Activated CD4-positive, alpha-beta T cell treated with anti-CD3 and anti-CD28 coated beads, Interleukin-2, amount 10 ng/mL, durations not matched to agents 24 days and 14 days (primary cell): Measurements from ENCODE around the gene PLCXD1. TPM values are rescaled to one million over a fixed set of nuclear protein-coding genes. Genes with fewer than 3 reads are reported as not detected.
"Not testable (repeated sequence)": the region's sequence is repeated elsewhere in the genome, so short reads cannot be mapped to it uniquely, and the experiment has no call there.

Source experiments
- DNase-seq: peaks from one replicate; pipeline ENCODE4 v3.0.0; 2022
- H3K27ac Mint-ChIP-seq: one replicate; pipeline ENCODE4 v1.8.0; 2022; ENCODE audit warnings: mild to moderate bottlenecking, mixed read lengths
- H3K27me3 Mint-ChIP-seq: one replicate; pipeline ENCODE4 v1.8.0; 2022; ENCODE audit warnings: mixed read lengths
- H3K36me3 Mint-ChIP-seq: one replicate; pipeline ENCODE4 v1.8.0; 2022; ENCODE audit warnings: low read depth, mild to moderate bottlenecking, mixed read lengths
- H3K4me1 Mint-ChIP-seq: one replicate; pipeline ENCODE4 v1.8.0; 2021; ENCODE audit warnings: mixed read lengths
- H3K4me3 Mint-ChIP-seq: one replicate; pipeline ENCODE4 v1.8.0; 2022; ENCODE audit warnings: mild to moderate bottlenecking, moderate library complexity, mixed read lengths
- H3K9me3 Mint-ChIP-seq: one replicate; pipeline ENCODE4 v1.8.0; 2021; ENCODE audit warnings: mixed read lengths
- intact Hi-C: fragments of 100-400 bp; cut with micrococcal nuclease; formaldehyde crosslinking; loops from one replicate; pipeline ENCODE4 v1.15.1; 2023
- total RNA-seq: library from RNA; stranded (reverse); gene quantifications from 2 replicates; pipeline ENCODE4 v1.2.3, GENCODE V29; 2022

PLCXD1 gene
- total RNA-seq, 1 donor from 2014 or later = 68.7 TPM

GRCh38 chrX:347351-348117, 66.4 kb downstream of the PLCXD1 start:
- H3K9me3 Mint-ChIP-seq = no peaks in the 10 kb centered on the region
- H3K36me3 Mint-ChIP-seq = peaks cover 17% of the 10 kb centered on the region
- no peak overlapping the region for H3K27ac Mint-ChIP-seq
- no peaks in the 10 kb centered on the region for H3K27me3 Mint-ChIP-seq
- no peaks in the 10 kb centered on the region for H3K4me1 Mint-ChIP-seq
- H3K4me3 Mint-ChIP-seq = no peak overlapping the region
- intact Hi-C loops = no loop called here
- no peak for DNase-seq

GRCh38 chrX:348461-349117, 67.4 kb downstream of the PLCXD1 start:
- Mint-ChIP-seq H3K27ac (no peak overlapping the region), H3K9me3 (no peaks in the 10 kb centered on the region), H3K4me3 (no peak overlapping the region), H3K27me3 (no peaks in the 10 kb centered on the region), H3K36me3 (peaks cover 17% of the 10 kb centered on the region), H3K4me1 (no peaks in the 10 kb centered on the region)
- DNase-seq = no peak
- intact Hi-C loops = no loop called here

DNA sequence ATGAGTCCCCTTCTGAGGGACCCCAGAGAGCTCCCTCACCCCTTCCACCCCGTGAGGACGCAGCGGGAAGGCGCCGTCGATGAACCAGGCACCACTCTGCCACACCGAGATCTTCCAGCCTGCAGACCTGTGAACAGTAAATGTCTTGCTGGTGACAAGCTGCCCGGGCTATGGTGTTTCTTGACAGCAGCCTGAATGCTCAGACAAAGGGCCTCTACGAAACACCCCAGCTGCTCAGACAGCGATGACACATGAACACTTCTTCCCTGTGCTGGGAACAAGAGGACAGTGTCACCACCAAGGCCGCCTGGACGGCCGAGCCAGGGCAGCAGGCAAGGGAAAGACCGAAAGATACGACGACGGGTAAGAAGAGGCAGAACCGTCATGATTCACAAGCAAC, 68.0 kb downstream of the PLCXD1 start:
- H3K4me3 Mint-ChIP-seq = no peak overlapping the region
- H3K27me3 Mint-ChIP-seq = no peaks in the 10 kb centered on the region
- no peak for DNase-seq
- intact Hi-C loops = no loop called here
- no peak overlapping the region for H3K27ac Mint-ChIP-seq
- H3K36me3 Mint-ChIP-seq = peaks cover 17% of the 10 kb centered on the region
- no peaks in the 10 kb centered on the region for H3K9me3 Mint-ChIP-seq
- H3K4me1 Mint-ChIP-seq = no peaks in the 10 kb centered on the region

DNA sequence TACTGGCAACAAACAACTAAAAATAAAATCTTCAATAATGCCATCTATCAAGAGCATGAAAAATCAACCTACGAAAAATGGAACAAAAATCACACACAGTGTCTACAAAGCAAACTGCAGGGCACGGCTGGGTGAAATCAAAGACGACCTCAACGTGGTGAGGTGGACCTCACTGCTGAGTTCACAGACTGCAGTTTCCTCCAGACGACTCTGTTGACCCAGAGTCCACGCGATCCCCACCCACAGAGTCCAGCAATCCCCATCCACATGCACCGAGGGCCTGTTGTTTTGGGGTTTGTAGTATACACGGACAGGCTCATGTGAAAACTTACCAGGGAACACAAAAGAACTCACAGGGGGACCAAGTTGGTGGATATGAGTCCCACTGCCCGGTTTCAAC, 68.5 kb downstream of the PLCXD1 start:
- no peak overlapping the region for H3K4me3 Mint-ChIP-seq
- H3K9me3 Mint-ChIP-seq = no peaks in the 10 kb centered on the region
- intact Hi-C loops = no loop called here
- H3K4me1 Mint-ChIP-seq = peaks cover under 1% of the 10 kb centered on the region
- no peak for DNase-seq
- no peaks in the 10 kb centered on the region for H3K27me3 Mint-ChIP-seq
- H3K36me3 Mint-ChIP-seq = peaks cover 16% of the 10 kb centered on the region
- no peak overlapping the region for H3K27ac Mint-ChIP-seq

DNA sequence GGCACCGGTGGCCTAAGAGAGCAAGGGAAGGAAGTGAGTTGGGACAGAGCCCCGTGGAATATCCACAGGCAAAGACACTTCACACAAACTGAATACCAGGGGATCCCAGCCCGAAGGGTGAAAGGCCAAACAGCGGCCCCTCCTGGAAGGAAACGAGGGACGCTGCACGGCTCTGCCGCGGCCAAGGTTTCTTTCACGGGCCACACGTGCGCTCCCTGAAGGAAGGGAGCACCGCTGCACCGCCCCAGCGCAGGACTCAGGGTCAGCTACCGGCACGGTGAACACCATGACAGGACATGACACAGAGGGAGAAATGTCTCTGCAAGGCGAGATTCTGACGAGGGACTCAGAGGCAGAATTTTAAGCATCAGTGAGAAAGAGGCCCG, 69.0 kb downstream of the PLCXD1 start:
- no peaks in the 10 kb centered on the region for H3K27me3 Mint-ChIP-seq
- intact Hi-C loops = no loop called here
- H3K4me3 Mint-ChIP-seq = no peak overlapping the region
- H3K9me3 Mint-ChIP-seq = no peaks in the 10 kb centered on the region
- no peak overlapping the region for H3K27ac Mint-ChIP-seq
- H3K4me1 Mint-ChIP-seq = peaks cover 2% of the 10 kb centered on the region
- peaks cover 12% of the 10 kb centered on the region for H3K36me3 Mint-ChIP-seq
- DNase-seq = no peak

DNA sequence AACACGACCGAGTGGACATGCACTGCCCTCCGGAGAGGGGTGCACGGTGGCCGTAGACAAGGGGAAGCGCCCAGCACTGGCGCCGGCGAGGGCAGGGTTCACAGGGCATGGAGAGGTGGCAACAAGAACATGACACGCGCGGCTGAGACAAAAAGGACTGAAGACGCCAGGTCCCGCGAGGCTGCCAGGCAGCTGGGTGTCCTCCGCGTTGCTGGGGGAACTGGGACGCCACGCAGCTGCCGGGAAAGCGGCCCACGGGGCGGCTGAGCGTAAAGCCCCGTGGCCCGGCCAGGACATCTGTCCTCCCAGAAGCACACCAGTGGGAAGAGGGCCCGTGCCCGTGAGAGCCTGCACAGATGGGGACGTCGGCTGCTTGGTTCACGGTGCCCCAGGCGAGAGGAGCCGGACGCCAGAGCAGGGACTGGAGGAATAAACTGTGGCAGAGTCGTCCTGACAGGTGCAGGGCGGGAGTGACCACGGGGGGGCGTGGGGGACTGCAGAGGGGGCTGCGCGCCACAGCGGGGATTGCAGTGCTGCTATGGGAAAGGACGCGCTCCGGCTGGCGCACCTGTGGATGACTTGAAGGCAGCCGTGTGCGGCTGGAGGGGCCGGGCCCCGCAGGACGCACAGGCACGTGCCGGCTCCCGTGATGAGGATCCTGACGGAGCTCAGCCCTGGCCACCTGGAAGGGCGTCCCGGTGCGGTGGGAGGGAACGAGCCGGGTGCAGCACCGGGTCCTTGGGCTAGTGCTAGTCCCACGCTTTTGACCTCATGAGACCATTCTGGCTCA, 69.5 kb downstream of the PLCXD1 start:
- Mint-ChIP-seq H3K27me3 (no peaks in the 10 kb centered on the region), H3K27ac (no peak overlapping the region), H3K9me3 (no peaks in the 10 kb centered on the region), H3K4me1 (peaks cover 2% of the 10 kb centered on the region), H3K36me3 (peaks cover 10% of the 10 kb centered on the region), H3K4me3 (no peak overlapping the region)
- intact Hi-C loops = no loop called here
- DNase-seq = no peak

DNA sequence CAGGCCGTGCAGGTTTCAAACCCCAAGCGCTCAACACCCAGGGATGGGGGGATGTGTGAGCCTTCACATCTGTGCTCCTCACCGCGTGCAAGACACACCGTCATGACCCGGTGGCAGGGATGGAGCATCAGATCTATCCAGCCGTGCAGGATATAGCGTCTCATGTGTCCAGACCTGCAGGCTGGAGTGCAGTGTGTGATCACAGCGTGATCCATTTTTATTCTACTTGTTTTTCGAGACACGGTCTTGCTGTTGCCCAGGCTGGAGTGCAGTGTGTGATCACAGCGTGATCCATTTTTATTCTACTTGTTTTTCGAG, 70.1 kb downstream of the PLCXD1 start:
- DNase-seq, H3K36me3 Mint-ChIP-seq, H3K4me1 Mint-ChIP-seq, H3K27ac Mint-ChIP-seq, intact Hi-C loops, H3K27me3 Mint-ChIP-seq, H3K4me3 Mint-ChIP-seq, H3K9me3 Mint-ChIP-seq: not testable (repeated sequence)

GRCh38 chrX:351736-352135, 70.6 kb downstream of the PLCXD1 start:
- Mint-ChIP-seq H3K4me3 (no peak overlapping the region), H3K36me3 (peaks cover 8% of the 10 kb centered on the region), H3K27me3 (no peaks in the 10 kb centered on the region), H3K4me1 (peaks cover 6% of the 10 kb centered on the region), H3K9me3 (no peaks in the 10 kb centered on the region), H3K27ac (no peak overlapping the region)
- intact Hi-C loops = no loop called here
- DNase-seq = no peak

- H3K9me3 Mint-ChIP-seq = no peaks in the 10 kb centered on the region
- H3K36me3 Mint-ChIP-seq = peaks cover 8% of the 10 kb centered on the region
- no peak overlapping the region for H3K4me3 Mint-ChIP-seq
- DNase-seq = no peak
- peaks cover 10% of the 10 kb centered on the region for H3K4me1 Mint-ChIP-seq
- intact Hi-C loops = no loop called here
- H3K27ac Mint-ChIP-seq = no peak overlapping the region
- H3K27me3 Mint-ChIP-seq = no peaks in the 10 kb centered on the region
These were observed 71.0 kb downstream of the PLCXD1 start for GRCh38 chrX:352181-352580.

DNA sequence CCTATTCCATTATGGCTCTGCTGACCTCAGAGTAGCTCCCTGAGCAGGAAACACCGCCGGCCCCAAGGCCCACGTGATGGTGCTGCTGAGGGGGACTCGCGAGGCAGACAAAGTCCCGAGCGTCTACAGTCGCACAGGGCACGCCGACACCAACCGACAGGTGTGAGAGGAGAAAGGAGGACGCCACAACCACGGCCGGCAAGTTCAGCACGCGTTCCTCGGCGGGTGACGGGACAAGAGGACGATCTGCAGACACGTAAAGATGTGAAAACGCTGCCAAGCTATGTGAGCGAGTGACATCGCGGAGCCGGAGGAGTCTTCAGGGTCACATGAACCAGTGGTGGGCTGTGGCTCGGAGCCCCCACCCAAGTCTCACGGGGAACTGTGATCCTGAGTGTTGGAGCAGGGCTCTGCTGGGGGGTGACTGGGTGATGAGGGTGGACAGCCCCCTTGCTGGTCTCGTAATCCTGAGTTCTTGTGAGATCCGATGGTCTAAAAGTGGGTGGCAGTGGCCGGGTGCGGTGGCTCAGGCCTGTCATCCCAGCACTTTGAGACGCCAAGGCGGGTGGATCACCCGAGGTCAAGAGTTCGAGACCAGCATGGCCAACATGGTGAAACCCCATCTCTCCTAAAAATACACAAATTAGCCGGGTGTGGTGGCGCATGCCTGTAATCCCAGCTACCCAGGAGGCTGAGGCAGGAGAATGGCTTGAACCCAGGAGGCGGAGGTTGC, 71.6 kb downstream of the PLCXD1 start:
- Mint-ChIP-seq H3K4me3 (no peak overlapping the region), H3K27me3 (no peaks in the 10 kb centered on the region), H3K4me1 (peaks cover 16% of the 10 kb centered on the region), H3K27ac (no peak overlapping the region), H3K9me3 (no peaks in the 10 kb centered on the region), H3K36me3 (peaks cover 14% of the 10 kb centered on the region)
- intact Hi-C loops = no loop called here
- DNase-seq = no peak

Other genes starting within 250 kb of the PLCXD1 start
- gene GTPBP6, start 37.4 kb downstream of the PLCXD1 start, total RNA-seq = 66.3 and 70.5 TPM in 2 replicates
- gene PPP2R3B, start 105.5 kb downstream of the PLCXD1 start, total RNA-seq = 47.5 and 47.8 TPM in 2 replicates